Spleen (tissue), 11 donors: Measurements from ENCODE around the gene SCN10A. TPM values are rescaled to one million over a fixed set of nuclear protein-coding genes. Genes with fewer than 3 reads are reported as not detected.

Experiments used
- DNase-seq: peaks from one replicate; pipeline ENCODE4 v3.0.0-alpha.2; 2020
- H3K27ac ChIP-seq, 8 donors: fragments of 200-600 bp; sonication (generic) in 7 of 8; 1 replicate in 4 of 8; 2 replicates in 4 of 8; pipeline versions ENCODE4 v1.5.0 to v1.8.0; 2016 to 2021; ENCODE audit warnings: inconsistent platforms in 4 of 8, mild to moderate bottlenecking in 4 of 8, moderate library complexity in 1 of 8
- H3K27me3 ChIP-seq, 7 donors: fragments of 200-600 bp; sonication (generic) in 6 of 7; replicated peaks in 1 of 7; 1 replicate in 4 of 7; 2 replicates in 3 of 7; pipeline versions ENCODE4 v1.5.0 to v1.8.0; 2016 to 2021; ENCODE audit warnings: inconsistent platforms in 3 of 7, mild to moderate bottlenecking in 1 of 7
- H3K36me3 ChIP-seq, 6 donors: fragments of 200-600 bp; sonication (generic) in 5 of 6; 1 replicate in 4 of 6; 2 replicates in 2 of 6; pipeline versions ENCODE4 v1.5.0 to v1.8.0; 2016 to 2021; ENCODE audit warnings: inconsistent platforms in 2 of 6
- H3K4me1 ChIP-seq, 6 donors: fragments of 200-600 bp; sonication (generic) in 5 of 6; 1 replicate in 3 of 6; 2 replicates in 3 of 6; pipeline versions ENCODE4 v1.5.0 to v1.8.0; 2016 to 2021; ENCODE audit warnings: inconsistent platforms in 3 of 6
- H3K4me3 ChIP-seq, 8 donors: fragments of 200-600 bp; sonication (generic) in 7 of 8; 1 replicate in 4 of 8; 2 replicates in 4 of 8; pipeline versions ENCODE4 v1.5.0 to v1.8.0; 2016 to 2021; ENCODE audit warnings: inconsistent platforms in 4 of 8, mild to moderate bottlenecking in 4 of 8, moderate library complexity in 2 of 8
- H3K9me3 ChIP-seq, 8 donors: fragments of 200-600 bp; sonication (generic) in 7 of 8; 1 replicate in 4 of 8; 2 replicates in 4 of 8; pipeline versions ENCODE4 v1.5.0 to v1.8.0; 2016 to 2021; ENCODE audit warnings: inconsistent platforms in 4 of 8
- CTCF ChIP-seq, 11 experiments: fragments of 200-600 bp in 7 of 11; fragments of 450-650 bp in 4 of 11; sonication (generic) in 4 of 11; IDR thresholded peaks in 8 of 11; conservative IDR thresholded peaks in 3 of 11; 1 replicate in 7 of 11; 2 replicates in 4 of 11; pipeline versions ENCODE4 v1.4.0 to v1.8.0; 2016 to 2021; ENCODE audit warnings: antibody characterized with exemption in 11 of 11, inconsistent platforms in 4 of 11, mild to moderate bottlenecking in 1 of 11
- POLR2A ChIP-seq, 3 donors: fragments of 450-650 bp; IDR thresholded peaks; one replicate each; pipeline ENCODE4 v1.5.1; 2017; ENCODE audit warnings: antibody characterized with exemption in 3 of 3, mild to moderate bottlenecking in 1 of 3
- POLR2AphosphoS5 ChIP-seq, 3 donors: sonication (generic); formaldehyde crosslinking; IDR thresholded peaks; one replicate each; pipeline ENCODE4 v1.5.1; 2017; ENCODE audit warnings: antibody characterized with exemption in 3 of 3
- WGBS, 5 donors: extraction: QIAGEN DNeasy Blood & Tissue Kit in 3 of 5; methylation state at CpG; one replicate each; pipeline versions ENCODE4 v1.1.5 to v1.1.7; 2013 to 2018; 5-methylcytosine and 5-hydroxymethylcytosine counted together
- intact Hi-C: fragments of 100-400 bp; cut with DNase I; formaldehyde crosslinking; loops from one replicate; pipeline ENCODE4 v1.15.0; 2023; ENCODE audit warnings: low total_unique reads
- polyA plus RNA-seq, 3 donors: library from polyadenylated mRNA; stranded (reverse); fragments of 200-250 nt; gene quantifications; one replicate each; pipeline ENCODE4 v1.2.1, GENCODE V29; 2013
- total RNA-seq, 7 donors: library from RNA; depleted of rRNA in 3 of 7; stranded (reverse); fragments of >200 nt in 3 of 7; fragmentation: NEBNext Ultra II Directional in 4 of 7; extraction: Animal tissue kit (Norgen Biotek cat#: 25700) in 4 of 7; gene quantifications; one replicate each; pipeline versions ENCODE4 v1.1.0 to v1.2.1, GENCODE V29; 2016 to 2021
- donor health status: healthy with polysubstance abuse.
- donor health status: DM: no; HTN: no; CAD: no; lungs with moderate emphysema.
- donor health status: DM: no; HTN: no; CAD: no.
- donor health status: Bipolar disorder and iron deficiency.
- donor health status: healthy.
- donor health status: DM: no; HTN: no; CAD: no.
- donor health status: DM: yes; HTN: yes; CAD: no.

Gene SCN10A
- total and polyA plus RNA-seq, 10 donors: under 0.01 to 0.26 (median 0.02) TPM; not detected in 7

GRCh38 chr3:38773528-38773927 is 42.5 kb downstream of the SCN10A start:
- H3K9me3 ChIP-seq: peaks cover 0 to 20% (median 10%) of the 10 kb centered on the region in 8 donors
- DNase-seq: no peak

GRCh38 chr3:38763569-38763968 is 52.4 kb downstream of the SCN10A start:
- WGBS, 5 donors: 47 to 71% (median 57%) methylated on average over 2 to 3 of the region's 3 CpGs
- Histone ChIP-seq H3K27ac (no peak overlapping the region), H3K27me3 (no peaks in the 10 kb centered on the region), H3K36me3 (no peaks in the 10 kb centered on the region), H3K9me3 (peaks cover 0 to 28% (median 14%) of the 10 kb centered on the region in 8 donors), H3K4me3 (no peak overlapping the region), H3K4me1 (no peaks in the 10 kb centered on the region)
- DNase-seq: no peak
- intact Hi-C loops: no loop called here
- no peak for TF ChIP-seq POLR2AphosphoS5 (IDR thresholded peaks at IDR 0.05)
- TF ChIP-seq POLR2A (IDR thresholded peaks at IDR 0.05): no peak
- TF ChIP-seq CTCF (IDR thresholded peaks at IDR 0.05 in 8 of 11, conservative IDR thresholded peaks at IDR 0.05 in 3 of 11): no peak

More at GRCh38 chr3:38773528-38773927, 42.5 kb downstream of the SCN10A start:
- TF ChIP-seq POLR2A (IDR thresholded peaks at IDR 0.05): no peak
- H3K36me3 ChIP-seq: no peaks in the 10 kb centered on the region
- H3K4me1 ChIP-seq: no peaks in the 10 kb centered on the region
- no peak overlapping the region for H3K27ac ChIP-seq
- intact Hi-C loops: no loop called here
- peaks cover 0 to 29% (median 0%) of the 10 kb centered on the region in 7 donors for H3K27me3 ChIP-seq
- no peak overlapping the region for H3K4me3 ChIP-seq

- no peaks in the 10 kb centered on the region for H3K36me3 ChIP-seq
- 76 to 100% (median 93%) methylated on average over 3 of the region's 3 CpGs for WGBS, 5 donors
- no peaks in the 10 kb centered on the region for H3K4me1 ChIP-seq
- H3K27ac ChIP-seq: no peak overlapping the region
- intact Hi-C loops: no loop called here
- DNase-seq: no peak
- H3K4me3 ChIP-seq: no peak overlapping the region
- peaks cover 0 to 8% (median 0%) of the 10 kb centered on the region in 8 donors for H3K9me3 ChIP-seq
- TF ChIP-seq CTCF (IDR thresholded peaks at IDR 0.05 in 8 of 11, conservative IDR thresholded peaks at IDR 0.05 in 3 of 11) (no peak), POLR2AphosphoS5 (IDR thresholded peaks at IDR 0.05) (no peak), POLR2A (IDR thresholded peaks at IDR 0.05) (no peak)
- peaks cover 0 to 4% (median 0%) of the 10 kb centered on the region in 7 donors for H3K27me3 ChIP-seq
Observed at GRCh38 chr3:38758557-38758956, 57.5 kb downstream of the SCN10A start.

- intact Hi-C loops: no loop called here
- WGBS, 5 donors: 54 to 84% (median 64%) methylated on average over 4 of the region's 4 CpGs
- no peak overlapping the region for H3K4me3 ChIP-seq
Observed at GRCh38 chr3:38757721-38758120, 58.3 kb downstream of the SCN10A start.

More at GRCh38 chr3:38757721-38758120, 58.3 kb downstream of the SCN10A start:
- Histone ChIP-seq H3K4me1 (no peaks in the 10 kb centered on the region), H3K27me3 (peaks cover 0 to 5% (median 0%) of the 10 kb centered on the region in 7 donors), H3K27ac (no peak overlapping the region), H3K36me3 (no peaks in the 10 kb centered on the region), H3K9me3 (peaks cover 0 to 8% (median 0%) of the 10 kb centered on the region in 8 donors)
- no peak for TF ChIP-seq POLR2AphosphoS5 (IDR thresholded peaks at IDR 0.05)
- TF ChIP-seq POLR2A (IDR thresholded peaks at IDR 0.05): no peak
- no peak for TF ChIP-seq CTCF (IDR thresholded peaks at IDR 0.05 in 8 of 11, conservative IDR thresholded peaks at IDR 0.05 in 3 of 11)
- no peak for DNase-seq
